Neuronal stem cell (in vitro differentiated cells): ENCODE measurements around the gene BCKDHB.

Source experiments
- DNase-seq: peaks from one replicate; pipeline ENCODE4 v3.0.0-alpha.2; 2013; ENCODE audit warnings: low spot score
- H2AFZ ChIP-seq: one replicate; pipeline ENCODE4 v1.6.1; 2013; ENCODE audit warnings: mild to moderate bottlenecking, low read length, inconsistent platforms
- H2AK5ac ChIP-seq: 2 replicates; pipeline ENCODE4 v1.6.1; 2013; ENCODE audit warnings: low read depth, mild to moderate bottlenecking, inconsistent platforms, low read length, moderate library complexity, mixed read lengths
- H2BK120ac ChIP-seq: 2 replicates; pipeline ENCODE4 v1.6.1; 2013; ENCODE audit warnings: low read depth, mild to moderate bottlenecking, inconsistent platforms, low read length, moderate library complexity, mixed read lengths
- H2BK12ac ChIP-seq: one replicate; pipeline ENCODE4 v1.6.1; 2013; ENCODE audit warnings: low read length, inconsistent platforms
- H2BK15ac ChIP-seq: 2 replicates; pipeline ENCODE4 v1.6.1; 2013; ENCODE audit warnings: mild to moderate bottlenecking, low read length, inconsistent platforms, mixed read lengths
- H2BK5ac ChIP-seq: one replicate; pipeline ENCODE4 v1.6.1; 2013; ENCODE audit warnings: inconsistent platforms, mild to moderate bottlenecking, low read length, moderate library complexity
- H3K14ac ChIP-seq: one replicate; pipeline ENCODE4 v1.6.1; 2013; ENCODE audit warnings: low read length, inconsistent platforms
- H3K18ac ChIP-seq: 2 replicates; pipeline ENCODE4 v1.6.1; 2013; ENCODE audit warnings: low read length, inconsistent platforms
- H3K23ac ChIP-seq: 2 replicates; pipeline ENCODE4 v1.6.1; 2013; ENCODE audit warnings: low read depth, mild to moderate bottlenecking, mixed read lengths, low read length, inconsistent platforms; ENCODE audit not compliant: poor library complexity
- H3K27ac ChIP-seq: replicated peaks from 3 replicates; pipeline ENCODE4 v1.5.1; 2013; ENCODE audit warnings: low read length, inconsistent platforms
- H3K27me3 ChIP-seq, 3 experiments: 2 replicates each; pipeline ENCODE4 v1.6.1; 2013; ENCODE audit warnings: low read length in 3 of 3, mild to moderate bottlenecking in 2 of 3, inconsistent platforms in 1 of 3, low read depth in 1 of 3, mixed read lengths in 1 of 3, moderate library complexity in 1 of 3; ENCODE audit not compliant: control insufficient read depth in 3 of 3, insufficient read depth in 3 of 3
- H3K36me3 ChIP-seq, 2 donors: replicated peaks in 1 of 2; 2 replicates each; pipeline ENCODE4 v1.6.1; 2013; ENCODE audit warnings: low read length in 2 of 2; ENCODE audit not compliant: control insufficient read depth in 2 of 2, insufficient read depth in 2 of 2
- H3K4ac ChIP-seq: 2 replicates; pipeline ENCODE4 v1.6.1; 2013; ENCODE audit warnings: inconsistent platforms, mild to moderate bottlenecking, low read length, moderate library complexity
- H3K4me1 ChIP-seq, 2 donors: 1 replicate in 1 of 2; 2 replicates in 1 of 2; pipeline ENCODE4 v1.6.1; 2013; ENCODE audit warnings: low read length in 2 of 2, low read depth in 1 of 2; ENCODE audit not compliant: control insufficient read depth in 2 of 2, insufficient read depth in 1 of 2
- H3K4me2 ChIP-seq: one replicate; pipeline ENCODE4 v1.6.1; 2013; ENCODE audit warnings: mild to moderate bottlenecking, low read length, inconsistent platforms; ENCODE audit not compliant: insufficient read depth, poor library complexity, severe bottlenecking
- H3K4me3 ChIP-seq, 2 donors: 2 replicates each; pipeline ENCODE4 v1.5.1; 2013; ENCODE audit warnings: low read length in 2 of 2, mild to moderate bottlenecking in 2 of 2, inconsistent platforms in 1 of 2, moderate library complexity in 1 of 2
- H3K79me1 ChIP-seq: one replicate; pipeline ENCODE4 v1.6.1; 2013; ENCODE audit warnings: low read depth, mild to moderate bottlenecking, inconsistent platforms, low read length, moderate library complexity
- H3K9ac ChIP-seq: one replicate; pipeline ENCODE4 v1.6.1; 2013; ENCODE audit warnings: mild to moderate bottlenecking, low read depth, low read length, inconsistent platforms; ENCODE audit not compliant: poor library complexity
- H3K9me3 ChIP-seq, 2 donors: replicated peaks in 1 of 2; 2 replicates each; pipeline versions ENCODE3 to v1.6.1; 2013; ENCODE audit warnings: low read length in 2 of 2, mild to moderate bottlenecking in 2 of 2, inconsistent platforms in 1 of 2, low read depth in 1 of 2, mixed read lengths in 1 of 2, moderate library complexity in 1 of 2; ENCODE audit not compliant: control insufficient read depth in 2 of 2, insufficient read depth in 1 of 2
- H4K8ac ChIP-seq: one replicate; pipeline ENCODE4 v1.6.1; 2013; ENCODE audit warnings: low read depth, mild to moderate bottlenecking, inconsistent platforms, low read length, moderate library complexity
- H4K91ac ChIP-seq: one replicate; pipeline ENCODE4 v1.6.1; 2013; ENCODE audit warnings: low read length, low read depth, mild to moderate bottlenecking, inconsistent platforms; ENCODE audit not compliant: poor library complexity
- WGBS, 2 donors: extraction: QIAGEN DNeasy Blood & Tissue Kit; methylation state at CpG; one replicate each; pipeline ENCODE4 v1.1.7; 2013; ENCODE audit warnings: missing lambda C conversion rate in 2 of 2, mixed read lengths in 1 of 2; ENCODE audit not compliant: insufficient read length in 2 of 2, insufficient replicate concordance in 1 of 2; ENCODE audit errors: extremely low coverage in 2 of 2; 5-methylcytosine and 5-hydroxymethylcytosine counted together

BCKDHB gene

GRCh38 chr6:80357674-80358073, 251.2 kb downstream of the BCKDHB start:
- Histone ChIP-seq H3K4ac (no peak overlapping the region), H3K23ac (no peak overlapping the region), H2BK5ac (no peak overlapping the region), H3K4me2 (no peak overlapping the region), H3K4me1 (peaks cover 0 to 4% of the 10 kb centered on the region in 2 donors), H3K79me1 (no peaks in the 10 kb centered on the region), H3K36me3 (no peaks in the 10 kb centered on the region), H2AK5ac (no peak overlapping the region), H2BK15ac (no peak overlapping the region), H4K8ac (no peak overlapping the region), H3K9me3 (no peaks in the 10 kb centered on the region), H2BK120ac (no peak overlapping the region), H3K27me3 (no peaks in the 10 kb centered on the region), H3K27ac (no peak overlapping the region), H3K18ac (no peak overlapping the region), H3K14ac (no peak overlapping the region), H2AFZ (no peak overlapping the region), H3K4me3 (no peak overlapping the region), H4K91ac (no peak overlapping the region), H2BK12ac (no peak overlapping the region), H3K9ac (no peak overlapping the region)
- no CpG with 5 or more reads among the region's 2 CpGs for WGBS, 2 donors
- no peak for DNase-seq

DNA sequence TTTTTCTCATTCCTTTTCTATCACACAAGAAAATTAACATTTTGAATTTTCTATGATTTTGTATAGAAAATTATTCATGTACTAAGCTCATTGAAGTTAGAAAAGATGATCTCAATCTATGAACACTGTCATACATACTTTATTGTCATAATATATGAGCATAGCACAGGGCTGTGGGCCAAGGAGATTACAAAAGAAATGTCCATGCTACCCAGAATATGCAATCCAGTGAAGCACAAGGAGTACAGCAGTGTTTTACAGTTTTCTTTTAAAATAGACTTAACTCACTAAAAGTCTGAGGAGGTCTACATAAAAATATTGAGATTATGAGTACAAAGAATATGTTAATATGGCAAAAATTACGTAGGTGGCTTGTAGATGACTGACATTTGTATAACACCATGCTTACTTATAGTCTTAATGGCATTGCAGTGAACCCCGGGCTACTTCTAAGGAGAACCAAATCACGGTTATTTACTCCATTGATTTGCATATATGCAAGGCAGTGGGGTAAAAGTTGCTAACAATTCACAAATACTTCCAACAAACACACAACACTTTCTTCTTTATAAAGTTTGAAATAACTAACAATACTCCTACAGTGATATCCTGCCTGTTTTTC, 257.1 kb downstream of the BCKDHB start:
- H3K23ac ChIP-seq: no peak overlapping the region
- H2BK5ac ChIP-seq: no peak overlapping the region
- H3K27me3 ChIP-seq: no peaks in the 10 kb centered on the region
- H3K14ac ChIP-seq: no peak overlapping the region
- H2BK120ac ChIP-seq: no peak overlapping the region
- no peak overlapping the region for H4K91ac ChIP-seq
- no peak overlapping the region for H4K8ac ChIP-seq
- peaks cover 0 to 2% of the 10 kb centered on the region in 2 donors for H3K4me1 ChIP-seq
- H3K27ac ChIP-seq: no peak overlapping the region
- no peaks in the 10 kb centered on the region for H3K79me1 ChIP-seq
- no peaks in the 10 kb centered on the region for H3K36me3 ChIP-seq
- H2AFZ ChIP-seq: no peak overlapping the region
- no peak overlapping the region for H3K18ac ChIP-seq
- no peaks in the 10 kb centered on the region for H3K9me3 ChIP-seq
- H3K4me2 ChIP-seq: no peak overlapping the region
- no peak overlapping the region for H3K9ac ChIP-seq
- H3K4ac ChIP-seq: no peak overlapping the region
- no CpG with 5 or more reads among the region's 3 CpGs for WGBS, 2 donors
- no peak for DNase-seq
- H3K4me3 ChIP-seq: no peak overlapping the region
- H2BK12ac ChIP-seq: no peak overlapping the region
- H2BK15ac ChIP-seq: no peak overlapping the region
- H2AK5ac ChIP-seq: no peak overlapping the region

DNA sequence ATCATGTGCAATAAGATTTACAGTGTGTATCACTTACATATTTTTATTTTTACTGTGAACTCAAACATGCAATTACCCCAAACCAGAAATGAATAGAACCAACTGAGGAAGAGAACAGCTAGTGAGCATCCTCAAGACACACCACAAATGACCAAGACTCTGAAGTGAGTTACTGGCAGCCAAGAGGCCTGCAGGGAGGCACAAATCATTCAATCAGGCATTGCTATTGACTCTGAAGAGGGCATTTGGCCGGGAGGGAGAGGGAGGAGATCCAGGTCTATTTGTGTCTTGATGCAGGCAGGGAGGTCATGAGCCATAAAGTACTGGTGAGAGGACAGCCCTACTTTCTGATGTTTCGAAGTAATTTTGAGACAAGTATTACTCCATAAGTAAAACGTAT, 257.7 kb downstream of the BCKDHB start:
- no CpG with 5 or more reads among the region's 3 CpGs for WGBS, 2 donors
- Histone ChIP-seq H2BK5ac (no peak overlapping the region), H3K9ac (no peak overlapping the region), H2BK120ac (no peak overlapping the region), H3K79me1 (no peaks in the 10 kb centered on the region), H2BK15ac (no peak overlapping the region), H3K9me3 (no peaks in the 10 kb centered on the region), H3K4me3 (no peak overlapping the region), H2AK5ac (no peak overlapping the region), H3K4ac (no peak overlapping the region), H3K18ac (no peak overlapping the region), H4K8ac (no peak overlapping the region), H3K4me1 (peaks cover 0 to 2% of the 10 kb centered on the region in 2 donors), H3K14ac (no peak overlapping the region), H3K36me3 (no peaks in the 10 kb centered on the region), H3K27ac (no peak overlapping the region), H3K4me2 (no peak overlapping the region), H2AFZ (no peak overlapping the region), H3K23ac (no peak overlapping the region), H2BK12ac (no peak overlapping the region), H3K27me3 (no peaks in the 10 kb centered on the region), H4K91ac (no peak overlapping the region)
- DNase-seq: no peak

DNA sequence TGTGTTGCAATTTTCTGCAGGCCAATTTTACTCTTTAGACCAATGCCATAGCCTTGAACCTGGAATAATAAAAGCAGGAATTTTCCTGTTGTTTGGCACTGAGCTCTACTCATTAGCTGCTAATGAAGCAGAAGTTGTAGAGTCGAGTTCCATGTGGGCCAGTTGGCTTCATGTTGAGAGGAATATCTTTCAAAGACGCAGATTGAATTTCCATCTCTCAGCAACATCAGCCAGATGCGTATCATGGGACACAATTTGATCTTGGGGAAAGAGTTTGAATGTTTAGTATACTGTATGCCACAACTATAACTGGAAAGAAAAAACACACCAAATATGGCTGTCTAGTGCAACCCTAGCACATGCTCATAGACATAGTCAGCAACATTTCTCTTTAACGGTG, 259.6 kb downstream of the BCKDHB start:
- no CpG with 5 or more reads among the region's 4 CpGs for WGBS, 2 donors
- H3K4me3 ChIP-seq: no peak overlapping the region
- DNase-seq: no peak
- H2BK120ac ChIP-seq: no peak overlapping the region
- H3K79me1 ChIP-seq: no peaks in the 10 kb centered on the region
- H3K4me1 ChIP-seq: peaks cover 0 to 2% of the 10 kb centered on the region in 2 donors
- H2BK15ac ChIP-seq: no peak overlapping the region
- H3K36me3 ChIP-seq: no peaks in the 10 kb centered on the region
- no peak overlapping the region for H4K91ac ChIP-seq
- H3K4ac ChIP-seq: no peak overlapping the region
- no peaks in the 10 kb centered on the region for H3K9me3 ChIP-seq
- H3K14ac ChIP-seq: no peak overlapping the region
- H3K18ac ChIP-seq: no peak overlapping the region
- no peak overlapping the region for H2BK12ac ChIP-seq
- no peak overlapping the region for H2BK5ac ChIP-seq
- H3K4me2 ChIP-seq: no peak overlapping the region
- no peak overlapping the region for H4K8ac ChIP-seq
- H3K23ac ChIP-seq: no peak overlapping the region
- no peak overlapping the region for H2AFZ ChIP-seq
- no peak overlapping the region for H3K9ac ChIP-seq
- no peak overlapping the region for H3K27ac ChIP-seq
- H3K27me3 ChIP-seq: no peaks in the 10 kb centered on the region
- no peak overlapping the region for H2AK5ac ChIP-seq
